HT-29 (cell line): ENCODE measurements around the gene FMNL1. TPM values are rescaled to one million over a fixed set of nuclear protein-coding genes. Genes with fewer than 3 reads are reported as not detected.
A peak's percentile ranks its signal among the peaks of the same experiment; 100 is the strongest.

Source experiments
- DNase-seq: peaks from one replicate; pipeline ENCODE4 v3.0.0-alpha.2; 2015; ENCODE audit warnings: low spot score
- total RNA-seq: library from RNA; depleted of rRNA; stranded (reverse); fragments of >200 nt; shearing (Covaris generic); gene quantifications from 2 replicates; pipeline ENCODE4 v1.2.3, GENCODE V29; 2014

FMNL1 gene
- total RNA-seq, 1 experiment from 2014 or later, result 0.03 TPM

DNA sequence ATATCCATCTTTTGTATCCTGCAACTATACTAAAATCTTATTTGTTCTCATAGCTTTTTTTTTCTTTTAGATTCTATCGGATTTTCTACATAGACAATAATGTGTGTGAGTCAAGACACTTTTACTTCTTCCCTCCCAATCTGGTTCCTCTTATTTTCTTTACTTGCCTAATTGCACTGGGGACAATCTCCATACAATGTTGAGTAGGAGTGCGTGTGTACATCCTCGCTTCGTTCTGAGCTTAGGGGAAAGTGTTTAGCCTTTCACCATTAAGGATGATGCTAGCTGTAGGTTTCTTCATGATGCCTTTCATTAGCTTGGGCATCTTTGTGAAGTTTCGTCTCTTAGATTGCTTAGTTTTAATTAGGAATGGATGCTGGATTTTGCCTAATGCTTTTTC lies 37.3 kb downstream of the FMNL1 start:
- DNase-seq, result no peak

DNA sequence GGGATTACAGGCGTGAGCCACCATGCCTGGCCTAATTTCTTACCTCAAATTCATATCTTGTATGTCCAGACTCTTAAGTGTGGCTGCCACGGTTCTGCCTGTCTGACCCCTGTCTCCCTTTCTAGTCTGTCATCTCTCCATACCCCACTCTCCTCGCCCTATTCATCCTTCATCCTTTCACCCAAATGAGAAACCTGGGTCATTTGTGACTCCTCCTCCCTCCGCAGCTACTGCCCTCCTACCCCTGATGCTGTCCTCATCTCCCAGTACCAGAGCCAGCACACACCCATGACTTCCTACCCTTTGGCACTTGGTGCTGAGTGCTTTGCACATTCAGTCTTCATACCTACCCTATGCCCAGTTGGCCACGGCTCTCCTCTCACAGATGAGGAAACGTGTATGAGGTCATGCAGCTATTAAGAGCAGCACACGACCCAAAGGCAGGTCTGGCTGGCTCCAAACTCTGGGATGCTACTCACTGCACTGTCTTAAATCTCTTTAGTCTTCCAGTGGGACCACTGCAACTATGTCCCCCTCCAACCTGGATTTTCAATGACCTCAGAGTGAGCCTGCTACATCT lies 38.6 kb downstream of the FMNL1 start:
- DNase-seq, result no peak

DNA sequence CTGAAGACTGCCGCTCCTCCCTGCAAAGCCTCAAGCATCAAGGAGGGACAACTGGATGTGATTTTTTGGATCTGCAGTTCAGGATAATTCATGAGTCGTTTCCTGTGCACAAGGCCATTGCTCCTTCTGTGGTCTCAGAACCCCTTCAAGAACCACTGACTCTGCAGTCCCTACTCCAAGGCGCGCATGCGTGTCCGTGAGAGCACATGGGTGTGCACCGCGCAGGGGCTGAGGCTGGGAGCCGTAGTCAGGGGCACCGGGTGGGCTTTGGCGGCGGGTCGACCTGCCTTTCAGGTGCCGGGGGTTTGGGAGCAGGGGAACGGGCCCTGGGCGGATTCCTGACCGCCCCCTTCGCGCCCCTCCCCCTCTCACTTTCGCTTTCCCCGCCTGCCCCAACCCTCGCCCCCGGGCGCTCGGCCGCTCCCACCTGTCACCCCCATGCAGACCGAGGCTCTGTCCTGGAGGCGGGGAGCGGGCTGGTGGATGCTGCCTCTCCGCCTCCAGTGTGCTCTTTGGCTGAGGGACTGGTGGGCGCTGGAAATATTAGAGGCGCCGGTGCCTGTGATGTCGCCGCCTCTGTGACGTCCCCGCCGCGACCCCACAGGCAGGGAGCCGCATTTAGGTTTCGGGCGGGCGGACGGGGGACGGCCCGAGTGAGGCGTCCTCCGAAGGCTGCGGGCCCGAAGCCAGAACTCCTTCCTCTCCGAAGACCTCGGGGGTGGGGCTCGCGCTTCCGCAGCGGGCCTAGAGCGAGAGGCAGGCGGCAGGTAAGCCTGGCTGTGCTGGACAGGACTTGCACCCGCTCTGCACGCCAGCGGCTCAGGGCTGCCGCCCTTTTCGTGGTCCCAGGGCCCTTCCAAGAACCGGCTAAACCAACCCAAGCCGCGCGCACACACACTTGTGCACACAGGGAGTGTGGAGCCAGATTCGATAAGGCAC lies 40.2 kb downstream of the FMNL1 start, which contains the start of gene SPATA32:
TSS of gene SPATA32 (minus strand) at position 518 of the 939 bp plus-strand sequence. CDS start at position 440, 78 bp downstream.
- DNase-seq, result no peak

DNA sequence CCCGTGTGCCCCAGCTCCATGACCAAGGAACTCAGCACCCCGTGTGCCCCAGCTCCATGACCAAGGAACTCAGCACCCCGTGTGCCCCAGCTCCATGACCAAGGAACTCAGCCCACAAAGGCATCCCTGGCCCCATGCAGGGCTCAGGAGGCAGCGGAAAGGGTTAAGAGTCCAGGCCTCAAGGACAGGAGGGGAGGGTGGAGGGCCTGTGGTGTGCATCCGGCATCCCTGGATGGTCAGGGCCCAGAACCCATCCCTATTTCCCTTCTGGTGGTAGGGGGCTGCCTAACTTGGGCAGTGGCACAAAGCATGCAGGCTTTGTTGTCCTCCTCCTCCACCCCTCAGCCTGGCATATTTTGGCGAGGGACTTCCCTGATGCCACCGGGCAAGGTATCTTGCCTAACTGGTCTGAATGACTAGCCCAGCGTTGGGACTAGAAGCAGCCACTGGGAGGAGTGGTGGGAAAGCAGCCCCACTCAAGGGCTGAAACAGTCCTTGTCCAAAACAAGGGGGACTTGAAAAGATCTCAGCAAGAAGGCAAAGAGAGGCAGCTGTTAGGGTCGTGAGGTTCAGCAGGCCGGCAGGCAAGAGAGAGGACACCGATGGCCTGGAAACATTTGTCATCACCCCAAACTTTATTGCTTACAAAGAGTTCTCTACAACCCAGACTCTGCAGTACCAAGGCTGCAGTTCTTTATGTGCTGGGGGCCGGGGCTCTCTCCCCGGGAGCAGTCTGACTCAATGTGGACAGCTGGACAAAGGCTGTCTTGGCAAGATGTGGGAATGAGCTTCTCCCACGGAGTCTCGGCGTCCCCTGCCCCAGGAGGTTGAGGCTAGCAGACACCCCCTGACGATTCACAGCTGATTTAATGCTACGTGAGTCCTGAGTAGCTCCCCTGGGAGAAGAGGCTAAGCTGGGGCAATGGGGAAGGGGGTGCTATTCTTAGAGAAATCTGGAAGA lies 41.1 kb downstream of the FMNL1 start:
- no peak for DNase-seq

DNA sequence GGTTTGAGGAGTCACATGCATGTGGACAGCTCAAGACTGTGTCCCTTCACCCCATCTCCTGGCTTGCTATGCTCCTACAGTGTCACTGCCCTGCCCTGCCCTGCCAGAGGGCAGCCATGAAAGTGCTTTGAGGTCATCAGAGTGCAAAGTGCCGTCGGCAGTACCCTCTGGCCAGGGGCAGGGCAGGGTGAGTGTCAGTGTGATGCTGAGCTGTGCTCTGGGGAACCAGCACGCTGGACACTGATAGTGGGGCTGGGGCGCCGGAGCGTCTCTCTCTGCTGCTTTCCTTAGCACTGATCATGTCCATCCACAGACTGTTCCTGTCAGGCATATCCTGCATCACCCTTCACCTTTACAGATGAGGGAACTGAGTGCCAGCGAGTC lies 41.8 kb downstream of the FMNL1 start:
- DNase-seq, result no peak

DNA sequence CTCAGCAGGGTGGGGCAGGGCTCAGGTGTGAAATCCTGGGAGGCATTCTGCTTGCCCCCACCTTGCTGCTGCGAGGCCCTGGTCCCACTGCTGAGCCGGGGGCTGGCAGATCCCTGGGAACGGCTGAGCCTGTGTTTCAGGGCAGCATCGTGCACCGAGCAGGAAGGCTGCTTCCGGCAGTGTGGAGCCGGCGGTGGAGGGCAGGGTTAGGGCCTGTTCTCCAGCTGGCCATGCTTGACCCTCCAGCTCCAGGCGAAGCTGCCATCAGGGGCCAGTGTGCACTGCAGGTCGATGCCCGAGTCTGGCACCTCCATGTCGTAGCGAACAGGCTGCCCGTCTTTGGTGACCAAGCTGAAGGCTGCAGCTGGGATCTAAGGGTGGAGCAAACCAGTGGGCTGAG lies 42.7 kb downstream of the FMNL1 start:
- no peak for DNase-seq

DNA sequence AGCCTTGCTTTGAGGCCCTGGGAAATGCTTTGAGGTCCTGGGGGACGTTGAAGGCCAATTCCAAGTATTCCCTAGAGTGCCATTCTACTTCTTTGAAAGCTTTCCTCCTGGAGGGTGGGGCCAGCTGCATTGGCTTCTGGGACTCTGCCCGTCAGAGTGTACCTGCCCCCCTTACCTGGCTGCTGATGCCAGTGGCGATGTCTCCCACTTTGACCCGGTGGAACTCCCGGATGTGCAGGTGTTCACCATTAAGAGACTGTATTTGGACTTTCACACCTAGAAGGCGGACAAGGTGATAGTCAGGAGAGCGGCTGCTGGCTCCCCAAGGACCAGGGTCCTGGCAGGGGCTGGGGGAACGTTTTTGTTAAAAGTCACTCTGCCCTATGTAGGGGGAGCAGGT lies 43.3 kb downstream of the FMNL1 start:
- DNase-seq, result no peak

DNA sequence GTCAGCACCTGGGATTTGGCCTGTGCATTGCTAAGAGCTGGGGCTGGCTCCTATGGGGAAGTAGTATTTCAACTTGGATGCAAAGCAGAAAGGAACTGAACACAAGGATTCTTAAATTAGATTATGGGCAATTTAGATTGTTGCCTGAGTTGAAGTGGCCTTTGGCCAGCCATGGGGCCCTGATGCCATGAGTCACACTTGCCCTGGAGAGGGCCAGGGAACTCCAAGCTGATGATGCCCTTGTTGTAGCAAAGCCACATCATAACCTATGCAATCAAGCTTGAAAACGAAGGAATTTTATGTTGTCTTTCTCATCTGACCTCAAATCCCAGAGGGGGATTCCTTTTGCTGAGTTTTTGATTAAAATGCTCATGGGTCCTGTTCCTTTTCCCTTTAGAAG lies 44.1 kb downstream of the FMNL1 start:
- DNase-seq, result no peak

DNA sequence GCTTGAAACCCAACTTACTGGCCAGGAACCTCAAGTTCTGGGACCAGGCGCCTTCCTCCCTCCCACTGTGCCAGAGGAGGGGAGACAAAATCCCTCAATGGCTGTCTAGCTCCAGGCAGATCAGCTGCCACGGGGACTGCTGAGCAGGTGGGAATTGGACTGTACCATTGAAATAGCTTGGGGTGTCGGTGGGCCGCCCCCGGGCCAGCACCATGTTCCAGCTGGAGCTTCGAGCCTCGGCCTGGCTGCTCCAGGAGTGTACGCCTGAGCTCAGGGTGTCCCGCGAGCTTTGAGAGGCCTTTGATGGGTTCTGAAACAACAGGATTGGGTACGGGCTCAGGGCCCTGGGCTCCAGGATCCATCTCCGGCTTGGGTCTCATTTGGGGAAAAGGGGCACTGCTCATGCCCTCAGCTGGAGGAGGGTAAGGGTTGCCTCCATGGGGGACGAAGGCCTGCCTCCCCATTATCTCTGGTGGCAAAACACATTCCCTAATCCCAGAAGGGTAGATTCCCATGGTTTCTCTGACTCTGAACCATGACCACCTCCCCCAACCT lies 44.8 kb downstream of the FMNL1 start:
- DNase-seq, result no peak

DNA sequence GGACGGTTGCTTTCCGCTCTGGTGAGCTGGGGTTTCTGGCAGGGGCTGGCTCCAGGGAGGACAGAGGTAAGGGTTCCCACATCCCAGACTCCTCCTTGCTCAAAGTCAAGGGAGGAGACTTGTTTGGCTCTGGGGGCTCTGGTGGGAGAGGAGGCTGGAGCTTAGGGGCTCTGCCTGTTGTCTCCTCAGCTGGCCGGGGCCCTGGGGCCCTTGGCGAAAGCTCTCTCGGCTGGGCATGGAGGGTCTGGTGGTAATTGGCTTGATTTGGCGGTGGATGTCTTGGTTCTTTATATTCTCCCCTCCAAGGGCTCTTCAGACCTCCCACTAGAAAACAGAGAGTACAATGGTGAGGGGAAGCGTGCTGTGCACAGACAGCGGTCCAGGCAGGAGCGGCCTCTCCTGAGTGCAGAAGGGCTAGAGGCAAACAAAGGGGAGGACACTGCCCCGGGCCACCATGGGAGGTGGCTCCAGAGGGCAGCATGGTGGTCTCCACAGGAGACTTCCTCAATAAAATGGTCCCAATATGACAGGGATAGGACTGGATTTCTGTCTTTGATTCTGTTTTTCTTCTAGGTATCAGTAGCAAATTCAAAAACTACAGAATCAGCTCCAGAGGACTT lies 45.9 kb downstream of the FMNL1 start:
- no peak for DNase-seq

DNA sequence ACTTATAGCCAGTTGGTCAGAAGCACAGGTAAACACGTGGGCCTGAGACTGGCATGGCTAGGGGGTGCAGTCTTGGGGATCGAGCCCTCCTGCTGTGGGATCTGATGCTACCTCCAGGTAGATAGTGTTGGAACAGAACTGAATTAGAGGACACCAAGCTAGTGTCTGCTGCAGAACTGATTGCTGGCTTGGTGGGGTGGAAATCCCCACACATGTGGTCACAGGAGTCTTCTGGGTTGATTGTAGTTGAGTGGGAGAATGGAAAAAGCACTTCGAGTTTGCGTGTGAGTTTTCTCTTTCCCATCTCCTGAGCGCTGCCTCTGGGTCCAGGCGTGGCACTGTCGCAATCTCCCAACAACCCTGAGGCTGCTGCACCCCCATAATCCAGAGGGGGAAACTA lies 48.2 kb downstream of the FMNL1 start:
- DNase-seq, result no peak

DNA sequence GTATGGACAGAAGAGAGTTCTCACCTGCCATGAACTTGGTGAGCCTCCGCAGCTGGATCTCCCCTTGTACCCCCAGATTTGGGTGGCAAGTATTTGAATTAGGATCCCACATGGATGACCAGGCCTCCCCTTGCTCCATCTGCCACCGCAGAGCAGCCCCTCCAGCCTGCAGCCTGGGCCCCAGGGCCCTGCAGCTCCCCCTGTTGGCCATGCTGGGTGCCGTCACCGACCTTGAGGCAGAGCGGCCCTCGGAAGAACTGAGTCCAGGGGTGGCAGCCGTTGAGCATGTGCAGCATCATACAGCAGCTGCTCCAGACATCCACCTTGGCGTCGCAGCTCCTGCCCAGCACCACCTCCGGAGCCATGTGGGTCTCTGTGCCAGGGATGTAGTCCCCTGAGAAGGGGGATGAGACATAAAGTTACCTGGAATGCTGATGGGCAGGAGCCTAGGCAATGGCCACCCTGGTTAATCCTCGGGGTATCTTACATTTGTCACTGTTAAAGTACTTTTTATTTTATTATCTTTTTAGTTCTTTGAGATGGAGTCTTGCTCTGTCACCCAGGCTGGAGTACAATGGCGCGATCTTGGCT lies 49.2 kb downstream of the FMNL1 start:
- no peak for DNase-seq

DNA sequence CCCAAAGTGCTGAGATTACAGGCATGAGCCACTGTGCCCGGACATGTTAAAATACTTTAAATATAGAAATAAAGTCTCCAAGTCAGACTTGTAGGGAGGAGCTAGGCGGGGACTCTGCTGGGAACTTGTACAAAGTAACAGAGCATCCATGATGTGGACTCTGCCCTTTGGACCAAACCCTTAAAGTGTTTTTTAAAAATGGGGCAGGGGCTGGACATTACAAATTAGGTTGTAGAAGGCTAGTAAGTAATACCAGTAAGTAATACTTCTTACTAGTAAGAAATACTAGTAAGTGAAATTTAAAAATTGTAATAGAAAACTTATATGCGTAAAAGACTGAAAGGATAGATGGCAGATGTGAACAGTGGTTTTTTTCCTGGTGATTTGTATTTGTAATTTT lies 49.9 kb downstream of the FMNL1 start:
- DNase-seq, result no peak

DNA sequence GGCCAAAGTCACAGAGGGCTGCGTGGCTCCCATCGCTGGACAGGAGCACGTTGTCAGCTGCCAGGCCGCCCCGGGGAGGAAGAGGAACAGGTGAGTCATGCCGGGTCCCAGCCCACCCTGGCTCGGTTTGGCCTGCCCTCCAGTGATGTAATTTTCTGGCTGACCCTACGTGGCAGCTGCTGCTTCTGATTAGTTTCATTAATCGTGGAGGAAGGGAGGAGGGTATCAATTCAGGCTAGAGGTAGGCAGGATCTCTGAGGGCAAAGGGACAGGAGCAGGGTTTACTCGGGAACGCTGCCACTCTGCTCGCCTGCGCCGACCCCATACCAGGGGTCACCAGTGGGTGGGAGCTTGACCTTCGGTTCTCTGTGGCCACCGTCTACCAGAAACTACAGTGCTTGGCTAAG lies 51.9 kb downstream of the FMNL1 start:
- DNase-seq, result no peak

DNA sequence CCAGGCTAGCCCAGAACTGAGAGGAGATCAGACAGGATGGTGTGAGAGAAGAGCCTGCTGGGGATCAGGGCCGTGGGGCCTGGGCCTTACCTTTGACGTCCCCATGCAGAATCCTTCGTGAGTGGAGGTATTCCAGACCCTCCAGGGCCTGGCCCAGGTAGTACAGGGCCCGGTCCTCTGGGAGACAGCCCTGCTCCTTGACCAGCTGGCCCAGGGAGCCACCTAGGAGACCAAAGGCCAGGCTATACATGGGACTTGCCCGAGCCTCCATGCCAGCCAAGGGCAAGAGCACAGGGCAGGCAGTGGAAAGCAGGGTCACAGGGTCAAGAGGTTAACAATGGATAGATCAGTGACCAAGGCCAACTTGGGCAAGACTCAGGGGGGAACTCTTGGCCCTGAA lies 52.3 kb downstream of the FMNL1 start:
- no peak for DNase-seq

DNA sequence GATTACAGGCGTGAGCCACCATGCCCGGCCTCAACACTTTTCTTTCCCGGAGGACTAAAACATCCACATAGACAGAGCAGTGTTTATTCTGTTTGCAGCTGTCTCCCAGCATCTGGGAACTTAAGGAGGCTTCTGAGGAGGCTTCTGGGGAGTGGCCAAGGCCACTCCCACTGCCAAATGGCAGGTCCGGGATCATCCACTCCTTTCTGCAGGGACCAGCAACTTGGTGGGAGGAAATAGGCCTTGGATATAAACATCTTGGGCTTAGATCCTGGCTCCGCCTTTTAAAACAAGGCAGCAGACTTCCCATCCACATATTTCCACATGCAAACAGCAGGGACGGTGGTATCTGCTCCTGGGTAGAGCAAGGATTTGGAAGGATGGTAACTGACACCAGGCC lies 54.3 kb downstream of the FMNL1 start:
- DNase-seq, result no peak

DNA sequence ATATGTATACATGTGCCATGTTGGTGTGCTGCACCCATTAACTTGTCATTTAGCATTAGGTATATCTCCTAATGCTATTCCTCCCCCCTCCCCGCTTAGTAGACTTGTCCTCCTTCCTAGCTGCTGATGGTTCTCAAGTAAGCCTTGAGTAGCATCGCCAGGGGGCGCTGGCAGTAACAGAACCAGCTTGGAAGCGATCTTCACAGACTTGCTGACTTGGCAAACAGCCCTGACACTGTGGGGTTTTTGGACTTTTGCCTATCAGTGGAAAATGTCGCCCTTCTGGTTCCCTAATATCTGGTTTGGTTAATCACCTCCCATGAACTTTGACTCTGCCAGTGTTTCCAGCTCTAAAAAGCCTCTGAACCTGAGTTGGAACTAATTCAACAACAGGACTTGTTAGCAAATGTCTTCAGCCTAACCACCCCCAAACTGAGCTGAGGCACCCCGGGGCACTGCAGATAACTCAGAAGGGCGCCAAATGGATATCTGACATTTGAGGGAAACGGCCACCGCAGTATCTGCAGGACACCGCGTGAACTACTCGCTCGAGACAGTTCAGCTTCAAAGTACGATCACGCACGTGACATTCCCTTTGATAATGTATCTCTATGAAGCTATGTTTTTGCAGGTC lies 55.6 kb downstream of the FMNL1 start:
- DNase-seq, result peak; percentile 97

DNA sequence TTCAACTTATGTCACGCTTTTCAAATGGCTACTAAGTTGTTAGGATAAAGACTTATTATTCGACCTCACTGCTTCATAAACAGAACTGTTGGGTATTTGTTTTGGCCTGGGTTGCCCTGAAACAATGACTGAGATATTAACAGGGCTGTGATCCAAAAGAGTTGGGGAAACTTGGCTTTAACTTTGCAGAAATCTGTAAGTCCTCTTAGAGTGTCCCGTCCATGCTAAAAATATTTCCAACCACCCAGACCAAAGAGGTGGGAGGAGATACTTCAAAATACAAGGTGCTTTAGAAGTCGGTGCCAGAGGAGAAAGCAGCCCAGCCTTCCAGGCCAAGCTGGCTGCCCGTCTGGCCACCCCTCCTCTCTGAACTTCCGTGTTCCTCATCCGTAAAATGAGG lies 56.3 kb downstream of the FMNL1 start:
- DNase-seq, result no peak

DNA sequence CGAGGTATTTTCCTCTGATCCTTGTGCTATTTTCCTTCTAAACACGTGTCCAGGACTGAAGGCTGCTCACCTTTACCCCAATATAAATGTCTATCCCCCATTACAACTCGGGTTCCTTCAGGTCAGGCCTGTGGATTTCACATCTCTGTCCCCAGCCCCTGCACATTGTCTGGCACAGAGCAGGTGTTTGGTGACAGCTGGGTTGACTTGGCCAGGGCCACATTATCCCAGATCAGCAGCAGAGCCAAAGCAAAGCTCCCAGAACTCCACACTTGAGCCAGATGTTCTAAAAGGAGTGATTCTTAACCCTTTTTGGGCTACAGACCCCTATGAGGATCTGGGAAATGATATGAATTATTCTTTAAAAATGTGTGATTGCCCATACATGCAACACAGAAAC lies 58.2 kb downstream of the FMNL1 start:
- no peak for DNase-seq
